Heart right ventricle (tissue), 16 donors: ENCODE data around the gene KDM1A. TPM values are rescaled to one million over a fixed set of nuclear protein-coding genes. Genes with fewer than 3 reads are reported as not detected.

Experiments used
- ATAC-seq, 8 donors: fragments of 200-7000 bp; cut with Tn5 transposase; one replicate each; pipeline ENCODE4 v1.9.1; 2020; ENCODE audit warnings: mild to moderate bottlenecking in 8 of 8, moderate library complexity in 8 of 8, moderate number of reproducible peaks in 1 of 8
- DNase-seq, 2 donors: peaks; one replicate each; pipeline ENCODE4 v3.0.0-alpha.2; 2020
- H3K27ac ChIP-seq, 10 donors: fragments of 200-600 bp; sonication (generic) in 2 of 10; one replicate each; pipeline versions ENCODE4 v1.5.0 to v1.8.0; 2020 to 2022; ENCODE audit warnings: mild to moderate bottlenecking in 3 of 10
- H3K27me3 ChIP-seq, 7 donors: fragments of 200-600 bp; one replicate each; pipeline ENCODE4 v1.8.0; 2021 to 2022; ENCODE audit warnings: mild to moderate bottlenecking in 2 of 7
- H3K36me3 ChIP-seq, 9 donors: fragments of 200-600 bp; sonication (generic) in 1 of 9; one replicate each; pipeline versions ENCODE4 v1.5.0 to v1.8.0; 2020 to 2022; ENCODE audit warnings: mild to moderate bottlenecking in 2 of 9
- H3K4me1 ChIP-seq, 9 donors: fragments of 200-600 bp; sonication (generic) in 1 of 9; one replicate each; pipeline versions ENCODE4 v1.5.0 to v1.8.0; 2020 to 2022; ENCODE audit warnings: mild to moderate bottlenecking in 4 of 9
- H3K4me3 ChIP-seq, 10 donors: fragments of 200-600 bp; sonication (generic) in 2 of 10; one replicate each; pipeline versions ENCODE4 v1.5.0 to v1.8.0; 2020 to 2022; ENCODE audit warnings: mild to moderate bottlenecking in 7 of 10, moderate library complexity in 2 of 10
- H3K9me3 ChIP-seq, 11 donors: fragments of 200-600 bp in 10 of 11; sonication (generic) in 2 of 11; one replicate each; pipeline versions ENCODE4 v1.5.0 to v1.8.0; 2013 to 2022; ENCODE audit warnings: mild to moderate bottlenecking in 2 of 11, control low read depth in 1 of 11, moderate library complexity in 1 of 11
- CTCF ChIP-seq, 9 donors: fragments of 200-600 bp; sonication (generic) in 2 of 9; IDR thresholded peaks; one replicate each; pipeline versions ENCODE4 v1.5.0 to v1.8.0; 2021 to 2022; ENCODE audit warnings: antibody characterized with exemption in 9 of 9, mild to moderate bottlenecking in 5 of 9, moderate library complexity in 1 of 9
- WGBS, 2 donors: extraction: QIAGEN DNeasy Blood & Tissue Kit; methylation state at CpG; one replicate each; pipeline ENCODE4 v1.1.7; 2013; ENCODE audit warnings: inconsistent platforms in 1 of 2; 5-methylcytosine and 5-hydroxymethylcytosine counted together
- intact Hi-C, 10 donors: fragments of 100-400 bp; cut with DNase I; formaldehyde crosslinking; loops; one replicate each; pipeline versions ENCODE4 v1.11.1 to v1.14.2; 2022
- polyA plus RNA-seq, 2 donors: library from polyadenylated mRNA; stranded (reverse); fragments of 200-250 nt; gene quantifications; one replicate each; pipeline ENCODE4 v1.2.3, GENCODE V29; 2013
- total RNA-seq, 10 donors: library from RNA; stranded (reverse); fragmentation: NEBNext Ultra II Directional in 3 of 10; extraction: Animal tissue kit (Norgen Biotek cat#: 25700) in 3 of 10; gene quantifications; one replicate each; pipeline versions ENCODE4 v1.2.1 to v1.2.4, GENCODE V29; 2021 to 2023
- donor health status: Arrhythmogenic right ventricular cardiomyopathy.
- donor health status: ischemic (EF 13 %, LVEDD 7.1; RV severe dilation, severe dysfunction).
- donor health status: healthy with polysubstance abuse.
- donor health status: DM: no; HTN: yes; CAD: no.
- donor health status: DM: no; HTN: no; CAD: no.
- donor health status: ischemic (EF 25% LVEDD 6.9; RV normal size, moderate dysfunction).
- donor health status: ischemic (EF 25% LVEDD 5.7; RV mildly dilated, moderate dysfunction).
- donor health status: healthy.
- donor health status: DM: yes; HTN: yes; CAD: no.
- donor health status: Ischemic cardiomyopathy.
- donor health status: ischemic (EF 35%, LVEDD 5.7; RV mildly dilated, moderate dysfunction).
- donor health status: nonischemic (EF 11% LVEDD 7.7; RV severe dilation, severe dysfunction).
- donor health status: DM: yes; HTN: yes; CAD: no.
- donor health status: PGD.
- donor health status: ischemic (EF 29% LVEDD 5.4; RV normal size, mild dysfunction).
- donor health status: nonischemic (EF 23%, LVEDD 6.1; RV moderate dilation, normal function).

Gene KDM1A
- total and polyA plus RNA-seq, 12 donors = 12.4 to 35.0 (median 27.3) TPM

- Histone ChIP-seq H3K36me3 (no peaks in the 10 kb centered on the region), H3K9me3 (no peaks in the 10 kb centered on the region), H3K27ac (no peak overlapping the region), H3K4me3 (no peak overlapping the region), H3K27me3 (no peaks in the 10 kb centered on the region), H3K4me1 (peaks cover 0 to 15% (median 5%) of the 10 kb centered on the region in 9 donors)
- 92 to 93% methylated on average over 4 of the region's 4 CpGs for WGBS, 2 donors
- ATAC-seq = no peak
- TF ChIP-seq CTCF (IDR thresholded peaks at IDR 0.05) = no peak
- intact Hi-C loops = no loop called here
- DNase-seq = no peak
These were observed 17.9 kb downstream of the KDM1A start for GRCh38 chr1:23037081-23037740.

GRCh38 chr1:23039308-23039826, 20.1 kb downstream of the KDM1A start:
- Histone ChIP-seq H3K27ac (no peak overlapping the region), H3K4me1 (peaks cover 0 to 15% (median 4%) of the 10 kb centered on the region in 9 donors), H3K27me3 (no peaks in the 10 kb centered on the region), H3K4me3 (no peak overlapping the region), H3K36me3 (no peaks in the 10 kb centered on the region), H3K9me3 (no peaks in the 10 kb centered on the region)
- TF ChIP-seq CTCF (IDR thresholded peaks at IDR 0.05) = no peak
- DNase-seq (no peak), ATAC-seq (no peak)
- 47 to 51% methylated on average over 7 of the region's 7 CpGs for WGBS, 2 donors
- intact Hi-C loops = no loop called here

GRCh38 chr1:23040509-23040908, 21.2 kb downstream of the KDM1A start:
- intact Hi-C loops = no loop called here
- WGBS, 2 donors = 93% methylated on average over 5 of the region's 5 CpGs
- Histone ChIP-seq H3K9me3 (no peaks in the 10 kb centered on the region), H3K27me3 (no peaks in the 10 kb centered on the region), H3K4me3 (no peak overlapping the region), H3K36me3 (peaks cover 0 to 4% (median 0%) of the 10 kb centered on the region in 9 donors), H3K27ac (no peak overlapping the region), H3K4me1 (peaks cover 0 to 15% (median 4%) of the 10 kb centered on the region in 9 donors)
- no peak for ATAC-seq
- TF ChIP-seq CTCF (IDR thresholded peaks at IDR 0.05) = no peak
- DNase-seq = no peak

GRCh38 chr1:23044035-23044434, 24.8 kb downstream of the KDM1A start:
- ATAC-seq = no peak
- H3K27me3 ChIP-seq = no peaks in the 10 kb centered on the region
- no peak for TF ChIP-seq CTCF (IDR thresholded peaks at IDR 0.05)
- peaks cover 0 to 10% (median 4%) of the 10 kb centered on the region in 9 donors for H3K4me1 ChIP-seq
- no peak for DNase-seq
- H3K9me3 ChIP-seq = no peaks in the 10 kb centered on the region
- peaks cover 0 to 8% (median 0%) of the 10 kb centered on the region in 9 donors for H3K36me3 ChIP-seq
- intact Hi-C loops = no loop called here
- H3K4me3 ChIP-seq = no peak overlapping the region
- 93 to 94% methylated on average over 3 of the region's 3 CpGs for WGBS, 2 donors
- no peak overlapping the region for H3K27ac ChIP-seq
